Caco-2 (cell line): ENCODE measurements around the gene PTGDR. TPM values are rescaled to one million over a fixed set of nuclear protein-coding genes. Genes with fewer than 3 reads are reported as not detected.

Experiments
- BruUV-seq: library from RNA; stranded (reverse); fragments of 400-500 nt; replicated peaks from 2 replicates; lab custom pipeline; 2021; lab: Mats Ljungman, UMichigan
- CTCF ChIA-PET: fragments of 300-600 bp; sonication (Branson Sonifier 250); formaldehyde crosslinking; loops from one replicate; lab custom pipeline; 2022; ENCODE audit warnings: antibody characterized with exemption; lab: Charles Lee
- POLR2A ChIA-PET: fragments of 300-600 bp; sonication (Branson Sonifier 250); formaldehyde crosslinking; loops from one replicate; lab custom pipeline; 2022; ENCODE audit warnings: antibody characterized with exemption; lab: Charles Lee
- DNase-seq, 2 experiments: peaks; one replicate each; pipeline versions ENCODE4 v3.0.0 to v3.0.0-alpha.2; 2020 to 2022
- H3K27me3 ChIP-seq: replicated peaks from 2 replicates; pipeline ENCODE4 v1.6.0; 2011; ENCODE audit warnings: low read length; ENCODE audit not compliant: control insufficient read depth, insufficient read depth
- H3K36me3 ChIP-seq: 2 replicates; pipeline ENCODE4 v1.5.1; 2011; ENCODE audit warnings: low read length; ENCODE audit not compliant: control insufficient read depth, insufficient read depth
- H3K4me1 ChIP-seq: fragments of 250-450 bp; sonication (Bioruptor Pico); 2 replicates; pipeline ENCODE4 v1.5.1; 2020; ENCODE audit warnings: mild to moderate bottlenecking
- H3K4me3 ChIP-seq: 2 replicates; pipeline ENCODE4 v1.5.1; 2011; ENCODE audit warnings: low read depth, mild to moderate bottlenecking, control low read depth, low read length
- H3K9me3 ChIP-seq: fragments of 250-450 bp; sonication (Bioruptor Pico); 2 replicates; pipeline ENCODE4 v1.5.1; 2020; ENCODE audit warnings: mild to moderate bottlenecking, moderate library complexity
- H3K27ac Mint-ChIP-seq: one replicate; pipeline ENCODE4 v1.8.0; 2022; ENCODE audit warnings: mixed read lengths; ENCODE audit not compliant: unreplicated experiment
- H3K27me3 Mint-ChIP-seq: one replicate; pipeline ENCODE4 v1.8.0; 2022; ENCODE audit warnings: mixed read lengths; ENCODE audit not compliant: insufficient read depth, unreplicated experiment
- H3K36me3 Mint-ChIP-seq: one replicate; pipeline ENCODE4 v1.8.0; 2022; ENCODE audit warnings: mild to moderate bottlenecking, mixed read lengths; ENCODE audit not compliant: insufficient read depth, unreplicated experiment
- H3K4me1 Mint-ChIP-seq: one replicate; pipeline ENCODE4 v1.8.0; 2022; ENCODE audit warnings: low read depth, mixed read lengths; ENCODE audit not compliant: unreplicated experiment
- H3K4me3 Mint-ChIP-seq: one replicate; pipeline ENCODE4 v1.8.0; 2022; ENCODE audit warnings: mild to moderate bottlenecking, moderate library complexity, mixed read lengths; ENCODE audit not compliant: unreplicated experiment
- H3K9me3 Mint-ChIP-seq: one replicate; pipeline ENCODE4 v1.8.0; 2022; ENCODE audit warnings: mixed read lengths; ENCODE audit not compliant: unreplicated experiment
- intact Hi-C: fragments of 100-400 bp; cut with micrococcal nuclease; formaldehyde crosslinking; loops from one replicate; pipeline ENCODE4 v1.10.0; 2022; ENCODE audit not compliant: unreplicated experiment
- total RNA-seq: library from RNA; stranded (reverse); gene quantifications from 2 replicates; pipeline ENCODE4 v1.2.3, GENCODE V29; 2022
- TF ChIP-seq, protein P1 (sequence below), 2 experiments: fragments of 200-600 bp in 1 of 2; IDR thresholded peaks; 1 replicate in 1 of 2; 2 replicates in 1 of 2; pipeline versions ENCODE4 v1.5.1 to v1.8.0; 2011 to 2022; ENCODE audit warnings: antibody characterized with exemption in 1 of 2, control low read depth in 1 of 2, inconsistent platforms in 1 of 2, low read depth in 1 of 2, low read length in 1 of 2, mild to moderate bottlenecking in 1 of 2, moderate library complexity in 1 of 2; ENCODE audit not compliant: insufficient read depth in 1 of 2, severe bottlenecking in 1 of 2, unreplicated experiment in 1 of 2

The PTGDR gene
- total RNA-seq, 1 experiment from 2014 or later: 0.41 TPM

DNA sequence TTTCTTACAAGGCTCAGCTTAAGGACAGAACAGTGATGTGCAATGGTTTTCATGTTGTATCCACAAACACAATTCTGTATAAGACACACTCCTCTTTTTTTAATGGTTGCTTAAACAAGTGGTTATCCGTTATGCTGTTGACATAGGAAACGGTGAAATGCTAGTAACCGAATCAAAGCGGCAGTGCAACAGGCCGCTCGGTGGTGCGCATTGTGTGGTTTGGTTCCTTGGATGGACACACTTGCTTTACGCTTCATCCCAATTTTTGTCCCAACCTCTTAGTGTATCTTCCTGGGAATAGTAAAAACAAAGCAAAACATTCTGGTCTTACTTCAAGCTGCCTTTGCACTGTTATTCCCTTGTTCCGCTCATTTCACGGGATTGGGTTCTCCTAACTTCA, 46.0 kb downstream of the PTGDR start:
- ChIA-PET POLR2A (interaction anchor here (0.5 kb wide), 1 partner anchor 442 kb away, joined by 4 read pairs; no protein-coding TSS in a partner anchor), CTCF (no interaction called here)
- TF ChIP-seq, protein P1, sequence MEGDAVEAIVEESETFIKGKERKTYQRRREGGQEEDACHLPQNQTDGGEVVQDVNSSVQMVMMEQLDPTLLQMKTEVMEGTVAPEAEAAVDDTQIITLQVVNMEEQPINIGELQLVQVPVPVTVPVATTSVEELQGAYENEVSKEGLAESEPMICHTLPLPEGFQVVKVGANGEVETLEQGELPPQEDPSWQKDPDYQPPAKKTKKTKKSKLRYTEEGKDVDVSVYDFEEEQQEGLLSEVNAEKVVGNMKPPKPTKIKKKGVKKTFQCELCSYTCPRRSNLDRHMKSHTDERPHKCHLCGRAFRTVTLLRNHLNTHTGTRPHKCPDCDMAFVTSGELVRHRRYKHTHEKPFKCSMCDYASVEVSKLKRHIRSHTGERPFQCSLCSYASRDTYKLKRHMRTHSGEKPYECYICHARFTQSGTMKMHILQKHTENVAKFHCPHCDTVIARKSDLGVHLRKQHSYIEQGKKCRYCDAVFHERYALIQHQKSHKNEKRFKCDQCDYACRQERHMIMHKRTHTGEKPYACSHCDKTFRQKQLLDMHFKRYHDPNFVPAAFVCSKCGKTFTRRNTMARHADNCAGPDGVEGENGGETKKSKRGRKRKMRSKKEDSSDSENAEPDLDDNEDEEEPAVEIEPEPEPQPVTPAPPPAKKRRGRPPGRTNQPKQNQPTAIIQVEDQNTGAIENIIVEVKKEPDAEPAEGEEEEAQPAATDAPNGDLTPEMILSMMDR (IDR thresholded peaks at IDR 0.05; ENCODE audit: insufficient read depth in 1 of 2, low read depth in 1 of 2, low read length in 1 of 2, severe bottlenecking in 1 of 2, unreplicated experiment in 1 of 2): no peak
- Histone ChIP-seq H3K27me3 (no peaks in the 10 kb centered on the region; the same call in 1 of the 2 replicates), H3K9me3 (no peaks in the 10 kb centered on the region), H3K36me3 (no peaks in the 10 kb centered on the region), H3K4me3 (peak overlapping the region; percentile 46), H3K4me1 (no peaks in the 10 kb centered on the region)
- peaks cover 28% of the 10 kb centered on the region for H3K27me3 Mint-ChIP-seq
- no peaks in the 10 kb centered on the region for H3K9me3 Mint-ChIP-seq
- H3K27ac Mint-ChIP-seq: peak overlapping the region; percentile 67
- no peak for DNase-seq
- BruUV-seq: no TSS peak
- H3K4me3 Mint-ChIP-seq: peak overlapping the region; percentile 95
- H3K4me1 Mint-ChIP-seq: peaks cover 16% of the 10 kb centered on the region
- intact Hi-C loops: loop anchor here (10.0 kb wide), 1 partner anchor 91 kb away; no protein-coding TSS in a partner anchor
- H3K36me3 Mint-ChIP-seq: peaks cover 5% of the 10 kb centered on the region

DNA sequence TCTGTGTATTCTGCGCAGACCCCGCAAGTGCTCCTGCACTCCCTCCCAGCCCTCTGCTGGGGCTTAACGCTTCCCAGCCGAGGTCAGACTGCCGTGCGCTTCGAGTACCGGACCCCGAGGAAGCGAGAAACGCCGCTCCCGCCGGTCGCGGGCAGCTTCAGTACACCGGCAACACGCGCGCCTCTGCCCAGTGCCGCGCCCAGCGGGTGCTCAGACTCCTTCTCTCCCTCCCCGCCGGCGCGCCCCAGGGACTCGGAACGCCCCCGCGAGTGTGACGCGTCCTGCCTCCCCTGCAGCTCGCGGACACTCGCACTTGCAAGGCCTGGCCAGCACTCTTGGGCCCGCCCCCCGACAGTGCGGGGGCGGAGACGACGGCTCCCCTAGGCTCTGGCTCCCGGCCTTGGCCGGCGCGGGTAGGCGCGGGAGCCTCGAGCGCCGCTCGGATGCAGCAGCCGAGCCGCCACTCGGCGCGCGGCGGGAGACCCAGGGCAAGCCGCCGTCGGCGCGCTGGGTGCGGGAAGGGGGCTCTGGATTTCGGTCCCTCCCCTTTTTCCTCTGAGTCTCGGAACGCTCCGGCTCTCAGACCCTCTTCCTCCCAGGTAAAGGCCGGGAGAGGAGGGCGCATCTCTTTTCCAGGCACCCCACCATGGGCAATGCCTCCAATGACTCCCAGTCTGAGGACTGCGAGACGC, 46.6 kb downstream of the PTGDR start, which contains the start of gene PTGER2:
TSS of gene PTGER2 (plus strand) at position 410 of the 692 bp plus-strand sequence. CDS start at position 647, 237 bp downstream.
- TF ChIP-seq, protein P1 (IDR thresholded peaks at IDR 0.05; ENCODE audit: insufficient read depth in 1 of 2, low read depth in 1 of 2, low read length in 1 of 2, severe bottlenecking in 1 of 2, unreplicated experiment in 1 of 2): no peak
- H3K4me3 ChIP-seq: peak within 1 kb of the TSS; percentile 46
- Mint-ChIP-seq H3K4me1 (peaks cover 16% of the 10 kb centered on the region), H3K9me3 (no peaks in the 10 kb centered on the region), H3K4me3 (peak within 1 kb of the TSS; percentile 95), H3K27me3 (peaks cover 28% of the 10 kb centered on the region), H3K27ac (peak within 1 kb of the TSS; percentile 69), H3K36me3 (peaks cover 5% of the 10 kb centered on the region)
- H3K9me3 ChIP-seq: no peaks in the 10 kb centered on the region
- H3K27me3 ChIP-seq: no peaks in the 10 kb centered on the region; the same call in 1 of the 2 replicates
- POLR2A ChIA-PET: interaction anchor here (0.5 kb wide), 1 partner anchor 441 kb away, joined by 4 read pairs; no protein-coding TSS in a partner anchor
- H3K4me1 ChIP-seq: no peaks in the 10 kb centered on the region
- no TSS peak for BruUV-seq
- no peaks in the 10 kb centered on the region for H3K36me3 ChIP-seq
- intact Hi-C loops: loop anchor here (10.0 kb wide), 1 partner anchor 91 kb away; no protein-coding TSS in a partner anchor
- CTCF ChIA-PET: no interaction called here
- peak; percentile 73 to 74 for DNase-seq

DNA sequence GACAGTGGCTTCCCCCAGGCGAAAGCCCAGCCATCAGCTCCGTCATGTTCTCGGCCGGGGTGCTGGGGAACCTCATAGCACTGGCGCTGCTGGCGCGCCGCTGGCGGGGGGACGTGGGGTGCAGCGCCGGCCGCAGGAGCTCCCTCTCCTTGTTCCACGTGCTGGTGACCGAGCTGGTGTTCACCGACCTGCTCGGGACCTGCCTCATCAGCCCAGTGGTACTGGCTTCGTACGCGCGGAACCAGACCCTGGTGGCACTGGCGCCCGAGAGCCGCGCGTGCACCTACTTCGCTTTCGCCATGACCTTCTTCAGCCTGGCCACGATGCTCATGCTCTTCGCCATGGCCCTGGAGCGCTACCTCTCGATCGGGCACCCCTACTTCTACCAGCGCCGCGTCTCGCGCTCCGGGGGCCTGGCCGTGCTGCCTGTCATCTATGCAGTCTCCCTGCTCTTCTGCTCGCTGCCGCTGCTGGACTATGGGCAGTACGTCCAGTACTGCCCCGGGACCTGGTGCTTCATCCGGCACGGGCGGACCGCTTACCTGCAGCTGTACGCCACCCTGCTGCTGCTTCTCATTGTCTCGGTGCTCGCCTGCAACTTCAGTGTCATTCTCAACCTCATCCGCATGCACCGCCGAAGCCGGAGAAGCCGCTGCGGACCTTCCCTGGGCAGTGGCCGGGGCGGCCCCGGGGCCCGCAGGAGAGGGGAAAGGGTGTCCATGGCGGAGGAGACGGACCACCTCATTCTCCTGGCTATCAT, 47.3 kb downstream of the PTGDR start:
- DNase-seq: peak in 1 of 2 experiments; percentile 26
- peaks cover 16% of the 10 kb centered on the region for H3K4me1 Mint-ChIP-seq

More for the DNA sequence above, 47.3 kb downstream of the PTGDR start:
- peaks cover 5% of the 10 kb centered on the region for H3K36me3 Mint-ChIP-seq
- Histone ChIP-seq H3K36me3 (no peaks in the 10 kb centered on the region), H3K4me3 (peak overlapping the region; percentile 46), H3K4me1 (no peaks in the 10 kb centered on the region), H3K9me3 (no peaks in the 10 kb centered on the region), H3K27me3 (no peaks in the 10 kb centered on the region; the same call in 1 of the 2 replicates)
- peak overlapping the region; percentile 95 for H3K4me3 Mint-ChIP-seq
- BruUV-seq: no TSS peak
- no peaks in the 10 kb centered on the region for H3K9me3 Mint-ChIP-seq
- CTCF ChIA-PET: no interaction called here
- POLR2A ChIA-PET: no interaction called here
- peaks cover 28% of the 10 kb centered on the region for H3K27me3 Mint-ChIP-seq
- intact Hi-C loops: loop anchor here (10.0 kb wide), 1 partner anchor 90 kb away; no protein-coding TSS in a partner anchor
- TF ChIP-seq, protein P1 (IDR thresholded peaks at IDR 0.05; ENCODE audit: insufficient read depth in 1 of 2, low read depth in 1 of 2, low read length in 1 of 2, severe bottlenecking in 1 of 2, unreplicated experiment in 1 of 2): no peak
- peak overlapping the region; percentile 69 for H3K27ac Mint-ChIP-seq
